GM21786 (cell line): ENCODE data around the gene HAUS7.

ENCODE experiments used
- ATAC-seq: cut with Tn5 transposase; IDR thresholded peaks from one replicate; pipeline ENCODE4 v1.9.1; 2021; ENCODE audit not compliant: unreplicated experiment

HAUS7 gene

DNA sequence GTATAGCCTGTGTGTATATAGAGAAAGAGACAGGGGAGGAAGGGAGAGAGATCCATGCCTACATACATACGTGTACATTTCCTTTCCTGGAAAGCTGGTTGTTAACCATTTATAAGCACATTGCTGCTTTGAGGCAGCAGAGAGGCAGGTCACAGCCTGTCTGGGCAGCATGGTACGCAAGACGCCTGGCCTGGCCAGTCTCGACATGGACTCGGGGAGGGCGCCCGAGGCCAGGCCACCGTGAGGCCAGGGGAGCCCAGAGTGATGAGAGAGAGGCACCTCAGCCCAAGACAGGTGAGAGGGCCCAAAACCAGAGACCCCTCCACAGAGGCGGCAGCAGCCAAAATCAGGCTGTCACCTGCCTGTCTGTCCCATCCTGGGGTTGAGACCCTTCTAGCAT lies 28.4 kb downstream of the HAUS7 start:
- no peak for ATAC-seq

DNA sequence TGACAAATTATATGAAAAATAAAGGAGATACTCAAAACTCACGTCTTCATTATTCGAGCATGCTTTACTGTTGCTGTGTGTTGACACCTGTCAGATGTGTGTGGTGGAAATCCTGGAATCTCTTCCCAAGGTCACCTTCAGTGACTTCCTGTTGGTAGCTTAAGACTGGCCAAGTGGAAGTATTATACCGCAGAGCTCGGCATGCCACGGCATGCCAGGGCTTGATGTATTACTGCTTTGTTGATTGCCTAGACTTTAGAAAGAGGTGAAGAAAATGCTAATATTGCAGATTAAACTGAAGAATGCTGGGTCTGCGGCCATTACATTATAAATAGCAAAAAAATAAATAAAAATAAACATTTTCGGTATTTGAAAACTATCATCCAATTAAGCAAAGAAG lies 29.1 kb downstream of the HAUS7 start:
- no peak for ATAC-seq

DNA sequence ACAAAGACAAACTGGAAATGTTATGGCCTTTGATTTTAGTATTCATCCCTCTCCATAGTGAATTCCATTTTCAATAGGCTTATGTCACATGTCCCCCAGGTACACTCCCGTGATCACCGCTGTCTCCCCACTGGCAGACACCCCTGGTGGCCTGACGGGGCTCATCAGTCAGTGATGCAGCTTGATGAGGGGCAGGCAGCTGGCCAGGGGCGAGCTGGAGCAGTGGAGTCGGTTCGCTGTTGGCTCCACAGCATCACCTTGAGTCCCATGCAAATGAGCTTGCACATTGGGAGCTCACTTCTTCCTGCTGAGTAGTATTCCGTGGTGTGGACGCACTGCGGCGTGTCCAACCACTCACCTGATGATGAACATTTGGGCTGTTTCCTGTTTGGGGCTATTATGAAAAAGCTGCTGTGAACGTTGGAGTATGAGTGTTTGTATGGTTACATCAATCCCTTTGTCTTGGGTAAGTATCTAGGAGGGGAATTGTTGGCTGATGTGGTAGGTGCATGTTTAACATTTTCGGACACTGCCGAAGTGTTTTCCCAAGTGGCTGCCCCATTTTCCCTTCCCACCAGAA lies 29.7 kb downstream of the HAUS7 start:
- no peak for ATAC-seq

DNA sequence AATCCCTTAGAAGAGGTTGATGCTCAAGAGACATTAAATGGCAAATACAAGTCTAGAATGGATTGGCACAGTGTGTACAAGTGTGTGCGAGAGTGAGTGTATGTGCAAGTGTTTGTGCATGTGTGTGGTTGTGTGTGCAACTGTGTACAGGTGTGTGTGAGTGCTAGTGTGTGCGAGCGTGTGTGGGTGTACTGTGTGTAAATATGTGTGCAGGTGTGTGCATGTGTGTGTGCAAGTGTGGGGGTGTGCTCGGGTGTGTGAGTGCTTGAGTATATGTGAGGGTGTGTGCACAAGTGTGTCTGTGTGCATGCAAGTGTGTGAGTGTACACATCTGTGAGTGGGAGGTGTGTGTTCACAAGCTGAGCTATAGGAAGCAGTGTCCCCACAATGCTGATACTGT lies 30.4 kb downstream of the HAUS7 start:
- no peak for ATAC-seq

DNA sequence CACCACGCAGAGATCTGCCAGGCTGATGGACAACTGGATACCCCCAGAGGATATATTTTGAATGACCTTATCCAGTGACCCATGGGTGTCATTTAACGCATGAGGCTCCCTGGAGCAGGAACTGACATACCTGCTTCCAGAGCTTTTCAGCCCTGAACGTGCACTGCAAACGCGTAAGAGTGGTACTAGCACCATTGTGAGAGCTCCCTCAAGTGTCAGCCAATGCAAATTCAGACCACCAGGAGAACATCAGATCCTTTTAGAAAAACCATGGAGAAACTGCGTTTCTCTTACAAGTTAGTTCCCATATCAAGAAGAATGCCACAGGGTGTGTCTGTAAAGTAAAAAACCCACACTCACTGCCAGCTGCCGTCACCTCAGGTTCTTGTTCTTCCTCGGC lies 31.8 kb downstream of the HAUS7 start:
- no peak for ATAC-seq

DNA sequence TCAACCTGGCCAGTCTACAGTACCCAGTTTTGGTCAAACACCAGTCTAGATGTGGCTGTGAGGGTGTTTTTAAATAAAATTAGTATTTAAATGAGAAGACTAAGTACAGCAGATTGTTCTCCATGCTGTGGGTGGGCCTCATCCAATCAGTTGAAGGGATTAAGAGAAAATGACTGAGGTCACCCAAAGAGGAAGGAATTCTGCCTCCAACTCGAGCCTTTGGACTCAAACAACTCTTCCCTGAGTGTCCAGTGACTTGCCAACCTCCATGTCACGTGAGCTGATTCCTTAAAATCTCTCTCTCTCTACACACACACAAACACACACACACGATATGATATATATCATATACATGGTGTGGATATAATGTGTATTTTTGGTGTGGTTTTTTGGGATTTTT lies 34.5 kb downstream of the HAUS7 start:
- no peak for ATAC-seq

DNA sequence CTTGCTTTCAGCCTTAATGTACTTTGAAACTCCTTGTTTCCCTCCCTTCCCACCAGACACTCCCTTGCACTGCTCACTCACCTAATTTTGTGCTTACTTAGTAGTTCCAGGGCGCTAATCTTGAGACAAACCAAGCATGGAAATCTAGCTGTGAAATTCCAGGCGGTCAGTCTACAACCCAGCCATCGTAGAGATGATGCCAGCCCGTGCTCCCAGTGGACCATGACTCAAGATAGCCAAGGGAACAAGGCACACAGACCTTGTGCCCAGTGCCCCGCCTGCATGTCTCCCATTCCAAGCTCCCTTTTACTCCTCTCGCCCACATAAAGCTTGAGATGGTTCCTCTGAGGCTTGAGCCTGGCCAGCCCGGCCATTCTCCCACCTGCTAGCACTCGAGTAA lies 35.6 kb downstream of the HAUS7 start:
- ATAC-seq = no peak

DNA sequence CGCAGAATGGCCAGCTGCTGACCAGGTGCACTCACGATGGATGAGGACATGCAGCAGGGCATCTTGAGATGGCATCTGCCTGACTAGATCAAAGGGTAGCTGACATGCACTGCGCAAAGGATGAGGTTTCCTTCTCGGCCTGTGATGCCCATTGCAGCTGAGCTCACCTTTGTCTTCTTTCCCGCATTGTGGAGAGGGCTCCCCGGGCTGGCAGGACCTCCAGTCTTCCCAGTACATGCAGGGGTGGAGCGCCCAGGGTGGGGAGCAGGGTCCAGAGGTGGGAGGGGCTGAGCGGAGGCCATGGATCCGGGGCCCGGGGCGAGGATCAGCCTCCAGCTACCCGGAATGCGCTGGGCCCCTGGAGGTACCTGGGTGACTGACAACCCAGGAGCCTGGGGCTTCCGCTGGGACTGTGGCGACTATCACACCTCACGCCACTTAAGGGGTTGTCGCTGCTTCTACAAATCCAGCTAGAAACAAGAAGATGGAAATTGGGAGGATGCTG lies 36.5 kb downstream of the HAUS7 start:
- ATAC-seq = no peak

DNA sequence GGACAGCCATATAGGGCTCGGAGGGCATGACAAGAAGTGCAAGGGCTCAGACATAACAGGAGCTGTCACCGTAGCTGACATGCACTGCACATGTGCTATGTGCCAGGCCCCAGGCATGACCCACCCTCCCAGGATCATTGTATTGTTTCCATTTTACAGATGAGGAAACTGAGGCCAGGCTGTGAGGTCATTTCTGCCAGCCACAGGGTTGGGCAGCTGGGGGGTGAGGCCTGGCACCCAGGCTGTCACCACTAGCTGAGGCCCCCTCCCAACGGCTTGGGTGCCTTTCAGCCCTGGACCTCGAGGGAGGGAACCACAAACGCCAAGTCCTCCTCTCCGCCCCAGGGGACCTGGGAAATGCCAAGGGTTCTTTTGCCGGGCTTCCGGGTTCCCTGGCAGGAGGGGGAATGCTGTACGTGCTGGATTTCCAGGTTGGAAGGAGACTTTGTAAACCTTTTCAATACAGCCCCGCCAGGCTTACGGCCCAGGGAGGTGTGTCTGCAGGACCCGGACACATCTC lies 37.2 kb downstream of the HAUS7 start:
- no peak for ATAC-seq

DNA sequence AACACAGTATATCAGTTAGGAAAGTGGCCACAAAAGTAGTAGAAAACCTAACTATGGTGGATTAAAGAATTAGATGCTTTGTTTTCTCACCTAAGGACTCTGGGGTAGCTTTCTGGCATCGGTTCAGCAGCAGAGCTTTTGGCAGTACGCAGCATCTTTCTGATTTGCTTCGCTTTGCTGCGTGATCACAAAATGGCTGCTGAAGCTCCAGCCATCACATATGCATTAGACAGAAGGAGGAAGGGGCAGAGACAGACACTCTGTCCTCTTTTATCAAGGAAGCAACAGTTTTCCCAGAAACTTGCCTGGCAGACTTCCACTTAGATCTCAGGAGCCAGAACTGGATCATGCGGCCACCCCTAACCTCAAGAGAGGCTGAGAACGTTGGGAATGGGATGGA lies 39.6 kb downstream of the HAUS7 start:
- no peak for ATAC-seq

DNA sequence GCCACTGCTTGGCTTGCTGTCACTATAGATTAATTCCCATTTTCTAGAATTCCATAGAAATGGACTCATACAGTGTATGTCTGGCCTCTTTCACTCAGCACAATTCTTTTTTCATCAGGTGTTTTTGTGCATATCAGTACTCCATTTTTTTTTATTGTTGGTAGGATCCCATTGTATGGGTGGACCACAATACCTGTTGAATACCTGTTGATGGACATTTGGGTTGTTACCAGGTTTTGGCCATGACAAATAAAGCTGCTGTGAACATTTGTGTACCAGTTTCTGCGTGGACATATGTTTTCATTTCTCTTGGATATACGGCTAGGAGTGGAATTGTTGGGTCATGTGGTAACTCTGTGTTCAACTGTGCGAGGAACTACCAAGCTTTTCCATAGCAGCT lies 44.2 kb downstream of the HAUS7 start:
- no peak for ATAC-seq

DNA sequence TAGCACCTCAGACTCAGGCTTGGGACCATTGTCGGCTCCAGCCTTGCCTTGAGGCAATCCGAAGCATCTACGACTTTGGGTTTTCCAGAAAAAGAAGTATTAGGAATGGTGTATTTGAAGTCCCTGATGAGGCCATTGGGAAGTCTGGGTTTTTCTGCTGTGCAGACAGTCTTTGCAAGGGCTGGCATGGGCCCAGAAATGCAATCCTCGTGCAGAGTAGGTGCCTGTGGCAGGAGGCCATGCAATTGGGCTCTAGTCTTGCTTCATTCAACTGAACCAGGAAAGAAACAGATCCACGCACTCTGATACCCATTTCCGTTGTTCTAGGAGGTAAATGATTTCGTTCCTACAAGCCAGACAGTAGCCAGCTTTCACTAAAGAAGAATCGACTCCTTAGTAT lies 46.7 kb downstream of the HAUS7 start:
- no peak for ATAC-seq

DNA sequence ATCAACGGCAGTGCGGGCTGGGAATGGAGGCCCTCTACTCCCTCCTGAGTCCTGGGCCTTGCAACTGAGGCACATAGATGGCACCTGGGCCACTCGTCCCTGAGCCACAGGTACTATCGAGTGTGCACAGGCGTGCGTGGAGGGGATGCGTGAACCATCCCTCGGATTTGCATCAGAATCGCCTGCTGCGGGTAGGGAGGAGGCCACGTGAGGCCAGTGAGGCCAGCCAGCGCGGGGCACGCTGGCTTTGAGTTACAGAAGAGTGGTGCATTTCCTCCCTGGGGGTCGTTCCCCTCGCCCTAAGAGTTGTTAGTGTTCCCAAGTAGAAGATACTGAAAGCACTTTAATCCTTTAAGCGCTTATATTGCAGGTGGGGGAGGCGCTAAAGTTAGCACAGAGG lies 48.5 kb downstream of the HAUS7 start:
- ATAC-seq = no peak

DNA sequence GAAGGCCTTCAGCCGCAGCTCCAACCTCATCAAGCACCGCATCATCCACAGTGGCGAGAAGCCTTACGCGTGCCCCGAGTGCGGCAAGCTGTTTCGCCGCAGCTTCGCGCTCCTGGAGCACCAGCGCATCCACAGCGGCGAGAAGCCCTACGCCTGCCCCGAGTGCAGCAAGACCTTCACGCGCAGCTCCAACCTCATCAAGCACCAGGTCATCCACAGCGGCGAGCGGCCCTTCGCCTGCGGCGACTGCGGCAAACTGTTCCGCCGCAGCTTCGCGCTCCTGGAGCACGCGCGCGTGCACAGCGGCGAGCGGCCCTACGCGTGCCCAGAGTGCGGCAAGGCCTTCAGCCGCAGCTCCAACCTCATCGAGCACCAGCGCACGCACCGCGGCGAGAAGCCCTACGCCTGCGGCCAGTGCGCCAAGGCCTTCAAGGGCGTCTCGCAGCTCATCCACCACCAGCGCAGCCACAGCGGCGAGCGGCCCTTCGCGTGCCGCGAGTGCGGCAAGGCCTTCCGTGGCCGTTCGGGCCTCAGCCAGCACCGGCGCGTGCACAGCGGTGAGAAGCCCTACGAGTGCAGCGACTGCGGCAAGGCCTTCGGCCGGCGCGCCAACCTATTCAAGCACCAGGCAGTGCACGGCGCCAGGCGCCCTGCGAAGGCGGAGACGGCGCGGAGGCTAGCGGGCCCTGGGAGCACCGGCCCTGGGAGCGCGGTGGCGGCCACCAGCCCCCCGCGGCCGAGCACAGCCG lies 49.4 kb downstream of the HAUS7 start:
- no peak for ATAC-seq

DNA sequence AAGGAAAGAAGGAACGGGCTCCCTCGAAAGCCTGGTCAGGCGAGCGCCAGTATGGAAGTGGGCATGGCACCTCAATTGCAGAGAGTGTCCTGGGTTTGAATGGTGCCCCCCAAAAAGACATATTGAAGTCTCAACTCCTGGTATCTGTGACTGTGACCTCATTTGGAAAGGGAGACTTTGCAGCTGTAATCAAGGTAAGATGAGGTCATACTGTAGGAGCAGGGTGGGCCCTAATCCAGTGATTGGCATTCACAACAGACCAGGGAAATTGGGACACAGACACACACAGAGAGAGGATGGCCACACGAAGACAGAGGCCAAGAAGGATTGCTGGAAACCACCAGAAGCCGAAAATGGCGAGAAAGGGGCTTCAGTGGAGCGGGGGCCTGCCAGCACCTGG lies 52.7 kb downstream of the HAUS7 start:
- no peak for ATAC-seq

DNA sequence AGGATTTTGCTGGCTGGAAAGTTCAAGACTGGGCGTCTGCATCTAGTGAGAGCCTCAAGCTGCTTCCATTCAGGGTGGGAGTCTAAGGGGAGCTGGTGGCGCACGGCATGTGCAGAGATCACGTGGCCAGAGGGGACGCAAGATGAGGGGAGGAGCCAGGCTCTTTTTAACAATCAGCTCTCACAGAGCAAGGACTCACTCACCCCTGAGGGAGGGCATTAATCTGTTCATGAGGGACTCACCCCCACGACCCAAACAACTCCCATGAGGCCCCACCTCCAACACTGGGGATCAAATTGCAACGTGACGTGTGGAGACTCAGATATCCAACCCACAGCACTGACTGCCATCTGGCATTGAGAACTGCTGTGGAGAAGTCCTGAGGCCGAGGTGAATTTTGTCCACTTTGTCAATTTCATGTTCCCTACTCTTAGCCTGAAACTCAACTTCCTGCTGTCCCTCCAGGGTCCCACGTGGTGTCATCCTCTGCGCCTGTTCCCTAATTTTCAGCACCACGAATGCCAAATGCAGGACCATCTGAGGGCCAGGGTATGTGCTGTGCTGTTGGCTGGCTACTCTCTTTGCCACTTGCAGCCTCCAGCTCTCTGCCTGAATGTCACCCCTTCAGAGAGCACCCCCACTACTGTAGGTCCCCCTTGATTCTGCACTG lies 53.5 kb downstream of the HAUS7 start:
- ATAC-seq = no peak

DNA sequence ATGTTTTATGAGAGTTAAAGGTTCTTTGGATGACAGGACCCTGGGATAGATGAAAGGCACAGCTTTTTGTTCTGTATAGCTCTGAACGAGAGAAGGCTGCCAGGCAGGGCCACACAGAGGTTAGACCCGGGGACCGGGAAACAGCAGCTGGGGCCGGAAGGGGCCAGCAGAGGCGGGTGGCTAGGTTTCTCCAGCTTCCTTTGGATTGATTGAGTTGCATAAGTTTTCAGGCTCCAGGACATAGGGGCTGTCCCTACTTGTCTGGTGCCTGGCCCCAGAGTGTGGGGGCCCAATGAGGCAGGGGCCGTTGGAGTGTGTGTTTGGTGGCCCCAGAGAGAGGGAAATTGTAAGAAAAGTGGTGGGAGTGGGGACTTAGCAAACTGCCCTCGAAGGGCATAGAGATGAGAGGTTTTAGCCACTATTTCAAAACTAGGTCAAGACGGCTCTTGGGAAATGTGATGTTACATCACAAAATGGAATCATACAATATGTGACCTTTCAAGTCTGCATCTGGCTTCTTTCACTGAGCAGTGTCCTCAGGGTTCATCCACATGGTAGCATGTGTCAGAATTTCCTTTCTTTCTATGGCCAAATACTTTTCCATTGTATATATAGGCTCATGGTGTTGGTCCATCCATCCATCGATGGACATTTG lies 55.4 kb downstream of the HAUS7 start:
- ATAC-seq = no peak

DNA sequence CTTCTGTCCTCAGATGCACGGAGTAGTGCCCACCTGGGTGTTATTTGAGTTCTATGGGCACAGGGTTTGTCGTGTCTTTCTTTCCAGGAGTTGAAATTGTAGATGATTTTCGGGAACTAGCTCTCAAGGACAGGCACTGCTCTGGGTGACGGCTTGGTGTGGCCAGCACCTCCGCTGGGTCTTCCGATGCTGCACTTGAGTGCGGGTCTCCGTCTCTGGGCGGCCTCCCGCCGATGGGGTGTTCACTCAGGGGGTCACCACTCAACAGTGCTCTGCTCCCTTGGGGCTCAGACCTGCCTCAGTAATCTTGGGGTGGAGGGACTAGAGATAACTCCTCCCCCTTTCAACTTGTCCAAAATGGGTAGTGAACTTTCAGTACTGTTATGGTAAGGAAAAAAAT lies 56.6 kb downstream of the HAUS7 start:
- ATAC-seq = no peak

DNA sequence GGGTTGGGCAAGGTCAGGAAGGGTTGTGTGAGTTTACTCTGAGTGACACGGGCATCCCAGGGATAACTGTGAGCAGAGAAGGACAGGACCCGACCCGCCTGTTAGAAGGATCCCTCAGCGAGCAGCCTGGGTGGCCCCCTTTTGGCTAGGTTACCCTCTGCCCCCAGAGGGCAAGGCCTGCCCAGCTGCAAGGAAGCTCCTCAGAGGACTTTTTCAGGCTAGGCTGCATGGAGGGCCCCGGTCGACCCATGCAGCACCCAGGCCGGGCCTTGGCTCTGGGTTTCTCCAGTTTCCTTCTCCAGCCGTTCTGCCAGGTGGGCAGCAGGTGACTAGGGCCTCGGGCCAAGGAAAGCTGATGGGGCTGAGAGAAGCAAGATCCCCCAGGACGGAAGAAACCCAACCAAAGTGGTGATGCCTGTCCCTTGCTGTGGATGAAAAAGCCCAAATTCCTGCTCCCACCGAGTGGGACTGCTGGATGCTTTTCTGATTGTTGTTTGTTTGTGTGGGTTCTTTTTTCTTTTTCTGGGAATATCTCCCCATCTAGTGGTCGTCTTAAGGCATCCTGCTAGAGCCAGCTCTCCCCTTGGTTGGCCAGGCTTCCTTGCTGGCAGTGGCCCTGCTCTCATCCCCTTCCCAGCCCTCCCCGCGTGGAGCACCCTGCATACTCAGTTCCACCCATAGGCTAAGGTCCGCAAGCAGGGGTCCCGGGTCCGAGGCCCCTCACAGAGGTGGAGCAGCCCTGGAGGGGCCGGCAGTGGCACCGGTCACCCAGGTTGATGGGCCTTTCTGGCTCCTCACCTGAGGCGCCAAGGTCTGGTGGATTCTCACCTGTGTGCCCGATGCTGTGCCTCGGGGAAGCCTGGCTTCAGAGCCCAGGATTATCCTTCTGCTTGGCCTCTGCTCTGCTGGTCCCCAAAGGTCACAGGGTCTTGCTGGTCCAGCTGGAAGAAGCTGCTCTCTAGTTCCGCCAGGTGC lies 57.3 kb downstream of the HAUS7 start:
- ATAC-seq = no peak

DNA sequence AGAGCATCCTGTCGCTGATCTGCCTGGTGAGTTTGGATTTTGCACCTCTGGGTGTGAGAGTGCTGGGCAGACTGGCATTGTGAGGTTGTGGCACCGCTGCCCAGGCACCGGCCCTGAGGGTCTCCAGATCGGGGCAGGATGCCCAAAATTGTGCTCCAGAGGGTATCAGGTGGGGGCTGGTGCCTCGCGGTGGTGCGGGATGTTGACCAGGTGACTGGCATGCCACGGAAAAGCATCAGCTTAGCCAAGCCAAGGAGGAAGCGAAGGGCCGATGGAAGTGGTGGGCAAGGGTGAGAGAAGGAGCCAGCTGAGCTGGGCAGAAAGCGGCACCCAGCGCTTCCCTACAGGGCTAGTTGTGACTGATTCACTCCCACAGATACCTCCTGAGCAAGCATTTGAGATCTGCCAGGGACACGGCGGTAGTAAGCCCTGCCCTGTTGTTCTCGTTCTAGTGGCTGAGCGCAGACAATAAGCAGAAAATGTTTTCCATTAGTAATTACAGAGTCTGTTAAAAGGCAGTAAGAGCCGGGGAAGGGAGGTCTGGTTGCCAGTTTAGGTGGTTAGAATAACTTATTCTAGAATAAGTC lies 58.3 kb downstream of the HAUS7 start:
- no peak for ATAC-seq
